Nephron progenitor cell (in vitro differentiated cells): ENCODE data around the gene LIN28A.

Experiments
- DNase-seq: peaks from one replicate; pipeline ENCODE4 v3.0.0; 2021
- H3K27ac Mint-ChIP-seq: 2 replicates; pipeline ENCODE4 v1.8.0; 2021; ENCODE audit warnings: mild to moderate bottlenecking, moderate library complexity, mixed read lengths
- H3K27me3 Mint-ChIP-seq: 2 replicates; pipeline ENCODE4 v1.8.0; 2021; ENCODE audit warnings: mild to moderate bottlenecking, low read depth, mixed read lengths; ENCODE audit not compliant: poor library complexity
- H3K36me3 Mint-ChIP-seq: 2 replicates; pipeline ENCODE4 v1.8.0; 2021; ENCODE audit warnings: low read depth, mixed read lengths
- H3K4me1 Mint-ChIP-seq: 2 replicates; pipeline ENCODE4 v1.8.0; 2021; ENCODE audit warnings: mixed read lengths
- H3K4me3 Mint-ChIP-seq: 2 replicates; pipeline ENCODE4 v1.8.0; 2021; ENCODE audit warnings: mild to moderate bottlenecking, moderate library complexity, mixed read lengths
- H3K9me3 Mint-ChIP-seq: 2 replicates; pipeline ENCODE4 v1.8.0; 2021; ENCODE audit warnings: mild to moderate bottlenecking, moderate library complexity, mixed read lengths
- TF ChIP-seq, protein P1 (sequence below): fragments of 200-600 bp; sonication (generic); IDR thresholded peaks from 2 replicates; pipeline ENCODE4 v1.5.0; 2021; ENCODE audit warnings: antibody characterized with exemption

Gene LIN28A

DNA sequence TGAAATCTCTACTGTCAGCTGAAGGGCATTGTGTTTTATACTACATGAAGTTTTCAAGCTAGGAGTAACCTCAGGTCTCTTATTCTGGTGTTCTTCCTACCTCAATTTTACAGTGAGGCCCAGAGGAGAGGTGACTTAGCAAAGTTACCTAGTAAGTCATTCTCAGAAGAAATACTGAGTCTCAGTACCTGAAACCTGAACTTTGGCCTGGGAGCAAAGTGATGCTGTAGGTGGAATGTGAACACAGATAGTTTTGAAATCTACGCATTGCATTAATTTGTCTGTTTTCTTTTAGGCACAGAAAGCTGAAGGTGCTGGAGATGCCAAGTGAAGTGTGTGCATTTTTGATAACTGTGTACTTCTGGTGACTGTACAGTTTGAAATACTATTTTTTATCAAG, 64.2 kb downstream of the LIN28A start:
- Mint-ChIP-seq H3K9me3 (no peaks in the 10 kb centered on the region), H3K27me3 (peaks cover 8% of the 10 kb centered on the region), H3K36me3 (peaks cover 60% of the 10 kb centered on the region), H3K4me1 (peaks cover 49% of the 10 kb centered on the region), H3K27ac (no peak overlapping the region), H3K4me3 (peak overlapping the region; percentile 93)
- TF ChIP-seq, protein P1, sequence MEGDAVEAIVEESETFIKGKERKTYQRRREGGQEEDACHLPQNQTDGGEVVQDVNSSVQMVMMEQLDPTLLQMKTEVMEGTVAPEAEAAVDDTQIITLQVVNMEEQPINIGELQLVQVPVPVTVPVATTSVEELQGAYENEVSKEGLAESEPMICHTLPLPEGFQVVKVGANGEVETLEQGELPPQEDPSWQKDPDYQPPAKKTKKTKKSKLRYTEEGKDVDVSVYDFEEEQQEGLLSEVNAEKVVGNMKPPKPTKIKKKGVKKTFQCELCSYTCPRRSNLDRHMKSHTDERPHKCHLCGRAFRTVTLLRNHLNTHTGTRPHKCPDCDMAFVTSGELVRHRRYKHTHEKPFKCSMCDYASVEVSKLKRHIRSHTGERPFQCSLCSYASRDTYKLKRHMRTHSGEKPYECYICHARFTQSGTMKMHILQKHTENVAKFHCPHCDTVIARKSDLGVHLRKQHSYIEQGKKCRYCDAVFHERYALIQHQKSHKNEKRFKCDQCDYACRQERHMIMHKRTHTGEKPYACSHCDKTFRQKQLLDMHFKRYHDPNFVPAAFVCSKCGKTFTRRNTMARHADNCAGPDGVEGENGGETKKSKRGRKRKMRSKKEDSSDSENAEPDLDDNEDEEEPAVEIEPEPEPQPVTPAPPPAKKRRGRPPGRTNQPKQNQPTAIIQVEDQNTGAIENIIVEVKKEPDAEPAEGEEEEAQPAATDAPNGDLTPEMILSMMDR: no peak
- no peak for DNase-seq

DNA sequence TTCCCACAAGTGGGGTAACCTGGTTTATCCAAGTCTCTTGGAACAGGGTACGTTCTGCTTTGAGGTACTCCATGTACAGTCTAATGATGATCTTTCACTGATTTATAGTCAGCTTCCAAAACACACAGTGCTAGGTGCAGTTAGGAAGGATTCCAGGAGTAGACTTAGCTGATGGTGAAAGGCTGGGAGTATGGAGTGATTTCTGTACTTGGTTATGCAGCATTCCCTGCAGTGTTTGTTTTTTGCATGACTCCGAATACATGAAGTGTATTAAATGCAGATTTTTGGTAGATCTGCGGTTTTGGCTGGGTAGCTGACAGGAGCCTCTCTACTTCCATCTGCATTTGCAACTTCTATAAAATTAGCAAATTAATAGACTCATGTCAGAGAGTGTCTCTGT, 65.4 kb downstream of the LIN28A start:
- TF ChIP-seq, protein P1: no peak
- H3K4me3 Mint-ChIP-seq: no peak overlapping the region
- H3K27me3 Mint-ChIP-seq: peaks cover 4% of the 10 kb centered on the region
- no peaks in the 10 kb centered on the region for H3K9me3 Mint-ChIP-seq
- H3K36me3 Mint-ChIP-seq: peaks cover 56% of the 10 kb centered on the region
- peaks cover 39% of the 10 kb centered on the region for H3K4me1 Mint-ChIP-seq
- H3K27ac Mint-ChIP-seq: peak overlapping the region; percentile 31
- no peak for DNase-seq

DNA sequence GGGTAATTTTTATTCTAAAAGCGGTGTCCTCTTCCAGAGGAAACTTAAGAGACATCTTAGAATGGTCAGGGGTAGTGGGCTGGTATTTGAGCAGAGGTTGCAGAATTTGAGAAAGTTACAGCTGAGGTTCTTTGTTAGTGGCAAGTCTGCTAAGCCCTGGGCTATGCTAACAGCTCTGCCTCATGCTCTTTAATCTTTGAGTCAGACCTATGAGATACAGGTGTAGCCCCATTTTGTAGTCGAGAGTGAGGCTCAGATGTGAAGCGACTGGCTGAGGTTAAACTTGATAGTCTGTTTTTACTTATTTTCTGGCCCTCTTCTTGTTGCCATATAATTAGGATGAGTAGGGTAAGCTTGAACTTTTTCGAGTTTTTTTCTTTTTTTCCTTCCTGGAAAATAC, 66.3 kb downstream of the LIN28A start:
- no peaks in the 10 kb centered on the region for H3K27me3 Mint-ChIP-seq
- H3K4me1 Mint-ChIP-seq: peaks cover 36% of the 10 kb centered on the region
- no peak overlapping the region for H3K4me3 Mint-ChIP-seq
- TF ChIP-seq, protein P1: no peak
- H3K9me3 Mint-ChIP-seq: no peaks in the 10 kb centered on the region
- no peak overlapping the region for H3K27ac Mint-ChIP-seq
- peaks cover 60% of the 10 kb centered on the region for H3K36me3 Mint-ChIP-seq
- no peak for DNase-seq

DNA sequence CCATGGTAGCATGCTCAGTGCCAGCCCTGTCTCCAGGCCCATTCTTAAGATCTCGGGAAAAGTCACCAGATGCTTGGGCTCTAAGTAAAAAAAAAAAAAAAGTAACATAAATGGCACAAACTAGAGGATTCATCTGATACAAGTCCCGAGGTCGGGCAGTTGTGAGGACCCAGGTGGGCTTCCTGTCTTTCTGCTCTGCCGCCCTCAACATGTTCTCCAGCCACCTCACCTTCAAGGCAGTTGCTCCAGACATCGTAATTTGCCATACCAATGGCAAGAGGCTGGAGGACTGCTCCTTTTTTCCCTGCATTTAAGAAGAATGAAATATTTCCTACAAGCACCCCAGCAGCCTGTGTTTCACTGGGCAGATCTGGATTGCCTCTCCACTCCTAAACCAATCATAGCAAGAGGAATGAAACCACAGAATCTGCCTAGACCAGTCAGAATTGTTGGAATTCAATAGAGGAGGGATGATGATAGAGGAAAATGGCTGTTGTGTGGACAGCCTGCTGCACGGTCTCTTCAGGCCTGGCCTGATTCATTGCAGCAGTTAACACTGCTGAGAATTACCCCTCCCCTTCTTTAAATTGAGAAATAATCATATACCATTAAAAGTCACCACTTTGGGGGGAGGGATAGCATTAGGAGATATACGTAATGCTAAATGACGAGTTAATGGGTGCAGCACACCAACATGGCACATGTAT, 67.0 kb downstream of the LIN28A start:
- H3K4me3 Mint-ChIP-seq: no peak overlapping the region
- no peaks in the 10 kb centered on the region for H3K27me3 Mint-ChIP-seq
- H3K4me1 Mint-ChIP-seq: peaks cover 36% of the 10 kb centered on the region
- DNase-seq: no peak
- peaks cover 60% of the 10 kb centered on the region for H3K36me3 Mint-ChIP-seq
- TF ChIP-seq, protein P1: no peak
- H3K27ac Mint-ChIP-seq: peak overlapping the region; percentile 97
- no peaks in the 10 kb centered on the region for H3K9me3 Mint-ChIP-seq

DNA sequence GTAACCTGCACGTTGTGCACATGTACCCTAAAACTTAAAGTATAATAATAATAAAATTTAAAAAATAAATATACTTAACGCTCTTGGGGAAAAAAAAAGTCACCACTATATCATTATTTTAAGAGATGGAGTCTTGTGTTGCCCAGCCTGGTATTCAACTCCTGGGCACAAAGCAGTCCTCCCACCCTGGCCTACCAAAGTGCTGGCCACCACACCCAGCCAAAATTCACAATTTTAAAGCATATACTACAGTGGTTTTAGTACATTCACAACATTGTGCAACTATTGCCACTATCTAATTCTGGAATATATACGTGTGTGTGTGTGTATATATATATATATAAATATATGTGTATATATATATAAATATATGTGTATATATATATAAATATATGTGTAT, 67.5 kb downstream of the LIN28A start:
- H3K4me1 Mint-ChIP-seq: peaks cover 35% of the 10 kb centered on the region
- no peak for DNase-seq
- no peak overlapping the region for H3K4me3 Mint-ChIP-seq
- no peaks in the 10 kb centered on the region for H3K9me3 Mint-ChIP-seq
- TF ChIP-seq, protein P1: no peak
- no peaks in the 10 kb centered on the region for H3K27me3 Mint-ChIP-seq
- H3K36me3 Mint-ChIP-seq: peaks cover 59% of the 10 kb centered on the region
- no peak overlapping the region for H3K27ac Mint-ChIP-seq

DNA sequence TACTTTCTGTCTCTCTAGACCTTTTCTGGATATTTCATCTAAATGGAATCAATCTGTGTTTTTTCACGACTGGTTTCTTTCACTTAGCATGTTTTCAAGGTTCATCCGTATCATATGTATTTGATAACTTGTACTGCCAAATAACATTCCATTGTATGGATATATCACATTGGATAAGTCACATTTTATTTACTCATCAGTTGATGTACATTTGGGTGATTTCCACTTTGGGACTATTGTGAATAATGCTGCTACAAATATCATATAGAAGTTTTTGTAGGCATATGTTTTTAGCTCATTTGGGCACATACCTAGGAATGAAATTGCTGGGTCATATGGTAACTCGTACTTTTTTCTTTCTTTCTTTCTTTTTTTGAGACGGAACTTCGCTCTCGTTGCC, 68.4 kb downstream of the LIN28A start:
- no peak overlapping the region for H3K4me3 Mint-ChIP-seq
- H3K9me3 Mint-ChIP-seq: no peaks in the 10 kb centered on the region

More for the DNA sequence above, 68.4 kb downstream of the LIN28A start:
- TF ChIP-seq, protein P1: no peak
- no peak overlapping the region for H3K27ac Mint-ChIP-seq
- H3K36me3 Mint-ChIP-seq: peaks cover 51% of the 10 kb centered on the region
- DNase-seq: no peak
- H3K4me1 Mint-ChIP-seq: peaks cover 27% of the 10 kb centered on the region
- H3K27me3 Mint-ChIP-seq: no peaks in the 10 kb centered on the region
